NCI-H526 treated with DMSO at 0.1 percent for 48 hours (cell line): ENCODE data around the gene MIB1.

ENCODE experiments used
- DNase-seq: peaks from one replicate; lab custom pipeline; 2025; lab: John Stamatoyannopoulos, UW

Gene MIB1

GRCh38 chr18:21894619-21895367 is 154.2 kb downstream of the MIB1 start:
- no peak for DNase-seq

- no peak for DNase-seq
These were observed 156.2 kb downstream of the MIB1 start for GRCh38 chr18:21896732-21897336.

- DNase-seq, result peak; percentile 0
These were observed 157.2 kb downstream of the MIB1 start for GRCh38 chr18:21897811-21898210.

- DNase-seq, result no peak
These were observed 160.2 kb downstream of the MIB1 start for GRCh38 chr18:21900605-21901352.

GRCh38 chr18:21901423-21901945 is 160.9 kb downstream of the MIB1 start:
- no peak for DNase-seq

- DNase-seq, result no peak
These were observed 163.1 kb downstream of the MIB1 start for GRCh38 chr18:21903709-21904108.

- no peak for DNase-seq
These were observed 164.3 kb downstream of the MIB1 start for GRCh38 chr18:21904856-21905255.

- no peak for DNase-seq
These were observed 166.9 kb downstream of the MIB1 start for GRCh38 chr18:21907451-21907850.

- no peak for DNase-seq
These were observed 168.1 kb downstream of the MIB1 start for GRCh38 chr18:21908711-21909110.

GRCh38 chr18:21910906-21911305 is 170.3 kb downstream of the MIB1 start:
- no peak for DNase-seq

GRCh38 chr18:21911551-21911950 is 171.0 kb downstream of the MIB1 start:
- DNase-seq, result no peak

- no peak for DNase-seq
These were observed 172.0 kb downstream of the MIB1 start for GRCh38 chr18:21912339-21913239.

- DNase-seq, result peak; percentile 9
These were observed 174.2 kb downstream of the MIB1 start for GRCh38 chr18:21914739-21915319.

- no peak for DNase-seq
These were observed 175.0 kb downstream of the MIB1 start for GRCh38 chr18:21915546-21915945.

GRCh38 chr18:21916594-21916993 is 176.0 kb downstream of the MIB1 start:
- DNase-seq, result no peak

GRCh38 chr18:21918693-21919092 is 178.1 kb downstream of the MIB1 start:
- DNase-seq, result no peak
